ENCODE results near the gene IAH1. TPM values are rescaled to one million over a fixed set of nuclear protein-coding genes. Genes with fewer than 3 reads are reported as not detected.
A peak's percentile ranks its signal among the peaks of the same experiment; 100 is the strongest.

Gene IAH1
- total RNA-seq = 51.9 and 63.7 TPM in 2 replicates

- no peak for TF ChIP-seq CTCF (IDR thresholded peaks at IDR 0.05; ENCODE audit: insufficient read depth, low read length, poor library complexity, severe bottlenecking)
- no peaks in the 10 kb centered on the region for H3K27me3 ChIP-seq (ENCODE audit: control insufficient read depth, insufficient read depth, low read length)
- H3K4me3 ChIP-seq (ENCODE audit: low read depth, low read length) = peak within 1 kb of the TSS; percentile 66
- no peaks in the 10 kb centered on the region for H3K36me3 ChIP-seq (ENCODE audit: control insufficient read depth, insufficient read depth, low read length)
- no peak for DNase-seq (ENCODE audit: low read depth)
These were observed at the start of gene IAH1 for GRCh38 chr2:9474361-9475057. Gene IAH1, plus strand, starts transcription at chr2:9474551. Its CDS starts 16 bp downstream, at chr2:9474567.

- Histone ChIP-seq H3K27me3 (ENCODE audit: control insufficient read depth, insufficient read depth, low read length) (no peaks in the 10 kb centered on the region), H3K36me3 (ENCODE audit: control insufficient read depth, insufficient read depth, low read length) (no peaks in the 10 kb centered on the region), H3K4me3 (ENCODE audit: low read depth, low read length) (no peak overlapping the region)
- no peak for TF ChIP-seq CTCF (IDR thresholded peaks at IDR 0.05; ENCODE audit: insufficient read depth, low read length, poor library complexity, severe bottlenecking)
- no peak for DNase-seq (ENCODE audit: low read depth)
These were observed 45.3 kb upstream of the IAH1 start for GRCh38 chr2:9428965-9429577.

- no peak for DNase-seq (ENCODE audit: low read depth)
- no peaks in the 10 kb centered on the region for H3K27me3 ChIP-seq (ENCODE audit: control insufficient read depth, insufficient read depth, low read length)
- no peak overlapping the region for H3K4me3 ChIP-seq (ENCODE audit: low read depth, low read length)
- H3K36me3 ChIP-seq (ENCODE audit: control insufficient read depth, insufficient read depth, low read length) = no peaks in the 10 kb centered on the region
- no peak for TF ChIP-seq CTCF (IDR thresholded peaks at IDR 0.05; ENCODE audit: insufficient read depth, low read length, poor library complexity, severe bottlenecking)
These were observed 43.7 kb upstream of the IAH1 start for GRCh38 chr2:9430316-9431293.

- no peak for TF ChIP-seq CTCF (IDR thresholded peaks at IDR 0.05; ENCODE audit: insufficient read depth, low read length, poor library complexity, severe bottlenecking)
- Histone ChIP-seq H3K4me3 (ENCODE audit: low read depth, low read length) (no peak overlapping the region), H3K27me3 (ENCODE audit: control insufficient read depth, insufficient read depth, low read length) (no peaks in the 10 kb centered on the region), H3K36me3 (ENCODE audit: control insufficient read depth, insufficient read depth, low read length) (peaks cover 1% of the 10 kb centered on the region)
- DNase-seq (ENCODE audit: low read depth) = no peak
These were observed 39.9 kb upstream of the IAH1 start for GRCh38 chr2:9434489-9434888.

- no peak for DNase-seq (ENCODE audit: low read depth)
- Histone ChIP-seq H3K27me3 (ENCODE audit: control insufficient read depth, insufficient read depth, low read length) (no peaks in the 10 kb centered on the region), H3K4me3 (ENCODE audit: low read depth, low read length) (no peak overlapping the region), H3K36me3 (ENCODE audit: control insufficient read depth, insufficient read depth, low read length) (peaks cover 1% of the 10 kb centered on the region)
- no peak for TF ChIP-seq CTCF (IDR thresholded peaks at IDR 0.05; ENCODE audit: insufficient read depth, low read length, poor library complexity, severe bottlenecking)
These were observed 34.8 kb upstream of the IAH1 start for GRCh38 chr2:9439536-9439935.
